ENCODE measurements around the gene VSNL1.

Gene VSNL1

GRCh38 chr2:17536416-17536815, 4.1 kb upstream of the VSNL1 start:
- H3K27ac ChIP-seq (ENCODE audit: extremely low read depth, low read depth, low read length) = no peak overlapping the region
- no peaks in the 10 kb centered on the region for H3K9me3 ChIP-seq (ENCODE audit: control insufficient read depth, insufficient read depth, low read depth, low read length)
- peaks cover 4% of the 10 kb centered on the region; the same call in 1 of the 2 replicates for H3K4me1 ChIP-seq (ENCODE audit: control insufficient read depth, insufficient read depth, low read length)
- TF ChIP-seq KLF17 (tag by site-specific recombination; IDR thresholded peaks at IDR 0.05) (no peak), ZNF514 (tag by site-specific recombination; IDR thresholded peaks at IDR 0.05) (no peak), ZBTB8A (tag by site-specific recombination; IDR thresholded peaks at IDR 0.05) (no peak), SCRT1 (tag by site-specific recombination; IDR thresholded peaks at IDR 0.05; ENCODE audit: borderline replicate concordance) (no peak), ZNF248 (tag by site-specific recombination; IDR thresholded peaks at IDR 0.05) (no peak), ZNF26 (tag by site-specific recombination; IDR thresholded peaks at IDR 0.05) (no peak), ZNF544 (tag by site-specific recombination; IDR thresholded peaks at IDR 0.05) (no peak), ZNF600 (tag by site-specific recombination; IDR thresholded peaks at IDR 0.05) (no peak), ZNF791 (tag by site-specific recombination; IDR thresholded peaks at IDR 0.05) (no peak), KLF7 (tag by site-specific recombination; IDR thresholded peaks at IDR 0.05; ENCODE audit: borderline replicate concordance) (no peak), ZNF202 (tag by site-specific recombination; IDR thresholded peaks at IDR 0.05; ENCODE audit: borderline replicate concordance) (no peak), ZNF132 (tag by site-specific recombination; IDR thresholded peaks at IDR 0.05; ENCODE audit: borderline replicate concordance) (no peak)
- CTCF ChIA-PET = no interaction called here
- H3K4me3 ChIP-seq (ENCODE audit: low read depth, low read length) = no peak overlapping the region
- no peaks in the 10 kb centered on the region for H3K36me3 ChIP-seq (ENCODE audit: control insufficient read depth in 2 of 2, insufficient read depth in 1 of 2, low read length in 2 of 2)
- POLR2A ChIA-PET = no interaction called here

GRCh38 chr2:17538022-17538843, 2.3 kb upstream of the VSNL1 start:
- peak overlapping the region; percentile 52; the same call in 1 of the 2 replicates for H3K27ac ChIP-seq (ENCODE audit: extremely low read depth, low read depth, low read length)
- H3K9me3 ChIP-seq (ENCODE audit: control insufficient read depth, insufficient read depth, low read depth, low read length) = no peaks in the 10 kb centered on the region
- ChIA-PET CTCF (interaction anchor here (0.6 to 1.8 kb wide), 2 partner anchors 108 to 766 kb away, joined by 3 to 6 read pairs; no protein-coding TSS in a partner anchor), POLR2A (interaction anchor here (0.7 kb wide), 1 partner anchor 20 kb away, joined by 3 read pairs; no protein-coding TSS in a partner anchor)
- peaks cover 4% of the 10 kb centered on the region; the same call in 1 of the 2 replicates for H3K4me1 ChIP-seq (ENCODE audit: control insufficient read depth, insufficient read depth, low read length)
- no peaks in the 10 kb centered on the region for H3K36me3 ChIP-seq (ENCODE audit: control insufficient read depth in 2 of 2, insufficient read depth in 1 of 2, low read length in 2 of 2)
- peak overlapping the region; percentile 49 for H3K4me3 ChIP-seq (ENCODE audit: low read depth, low read length)
- TF ChIP-seq HOXC10 (CRISPR knock-in tag; IDR thresholded peaks at IDR 0.05) (no peak), ZNF416 (tag by site-specific recombination; IDR thresholded peaks at IDR 0.05) (no peak), ZNF394 (tag by site-specific recombination; IDR thresholded peaks at IDR 0.05; ENCODE audit: borderline replicate concordance) (peak; percentile 25; the same call in 1 of the 2 replicates), ZFHX2 (tag by site-specific recombination; conservative IDR thresholded peaks at IDR 0.05) (0 out of 2 replicates have a peak, but pooled peaks have one; percentile 21), ZNF335 (tag by site-specific recombination; conservative IDR thresholded peaks at IDR 0.05) (peak; percentile 73), ZNF433 (tag by site-specific recombination; IDR thresholded peaks at IDR 0.05; ENCODE audit: low read depth) (no peak), PRDM6 (tag by site-specific recombination; IDR thresholded peaks at IDR 0.05) (no peak)

All from HEK293 (cell line).